GM18517 (cell line): ENCODE results near the gene PARD6G.
A peak's percentile ranks its signal among the peaks of the same experiment; 100 is the strongest.
"Not testable (repeated sequence)": the region's sequence is repeated elsewhere in the genome, so short reads cannot be mapped to it uniquely, and the experiment has no call there.

Source experiments
- ATAC-seq: cut with Tn5 transposase; IDR thresholded peaks from one replicate; pipeline ENCODE4 v1.9.1; 2021; ENCODE audit warnings: mild to moderate bottlenecking, moderate library complexity; ENCODE audit not compliant: unreplicated experiment

The PARD6G gene

GRCh38 chr18:80247393-80247841 lies at the start of gene PARD6G:
Gene PARD6G, minus strand, starts transcription at chr18:80247514. Its CDS starts 166 bp downstream, at chr18:80247348.
- ATAC-seq: peak; percentile 44

- not testable (repeated sequence) for ATAC-seq
These were observed 15.1 kb upstream of the PARD6G start for GRCh38 chr18:80262241-80263033.

GRCh38 chr18:80259610-80260009 lies 12.3 kb upstream of the PARD6G start:
- ATAC-seq: no peak

GRCh38 chr18:80258640-80259039 lies 11.3 kb upstream of the PARD6G start:
- no peak for ATAC-seq

GRCh38 chr18:80257579-80258543 lies 10.5 kb upstream of the PARD6G start:
- ATAC-seq: not testable (repeated sequence)

GRCh38 chr18:80254971-80255500 lies 7.7 kb upstream of the PARD6G start:
- ATAC-seq: no peak

- no peak for ATAC-seq
These were observed 6.7 kb upstream of the PARD6G start for GRCh38 chr18:80253871-80254492.

- ATAC-seq: no peak
These were observed 5.9 kb upstream of the PARD6G start for GRCh38 chr18:80253236-80253635.

- no peak for ATAC-seq
These were observed 4.8 kb upstream of the PARD6G start for GRCh38 chr18:80252136-80252535.

- no peak for ATAC-seq
These were observed 4.4 kb upstream of the PARD6G start for GRCh38 chr18:80251700-80252099.

GRCh38 chr18:80250740-80251364 lies 3.5 kb upstream of the PARD6G start:
- no peak for ATAC-seq

GRCh38 chr18:80249217-80250093 lies 2.1 kb upstream of the PARD6G start:
- ATAC-seq: no peak

GRCh38 chr18:80246445-80247392 lies 595 bp downstream of the PARD6G start:
- peak; percentile 42 for ATAC-seq

GRCh38 chr18:80245781-80246444 lies 1.4 kb downstream of the PARD6G start:
- no peak for ATAC-seq

- no peak for ATAC-seq
These were observed 2.2 kb downstream of the PARD6G start for GRCh38 chr18:80244956-80245730.

- no peak for ATAC-seq
These were observed 3.1 kb downstream of the PARD6G start for GRCh38 chr18:80244167-80244566.

- ATAC-seq: no peak
These were observed 4.1 kb downstream of the PARD6G start for GRCh38 chr18:80243204-80243603.
